HepG2 (cell line): ENCODE measurements around the gene RNF175. TPM values are rescaled to one million over a fixed set of nuclear protein-coding genes. Genes with fewer than 3 reads are reported as not detected.

Source experiments
- ATAC-seq: fragments of 200-7000 bp; cut with Tn5 transposase; 3 replicates; pipeline ENCODE4 v1.9.1; 2020; ENCODE audit warnings: mild to moderate bottlenecking, moderate library complexity
- BruUV-seq: library from RNA; stranded (reverse); fragments of 400-500 nt; replicated peaks from 2 replicates; lab custom pipeline; 2021; lab: Mats Ljungman, UMichigan
- CTCF ChIA-PET: fragments of 300-600 bp; formaldehyde crosslinking; extraction: SDS; loops from one replicate; lab custom pipeline; 2021; ENCODE audit warnings: low total read pairs, inconsistent platforms, low intra/inter-chr PET ratio; lab: Yijun Ruan, JAX
- POLR2A ChIA-PET: fragments of 350-600 bp; sonication (Branson Sonifier 250); formaldehyde crosslinking; loops from one replicate; lab custom pipeline; 2020; ENCODE audit warnings: antibody characterized with exemption, inconsistent platforms; lab: Yijun Ruan, JAX
- DNase-seq: peaks from one replicate; pipeline ENCODE4 v3.0.0-alpha.2; 2015; ENCODE audit warnings: low spot score
- FAIRE-seq: peaks from 3 replicates; lab custom pipeline; 2011; peaks lifted over from hg19 to GRCh38; lab: Jason Lieb, UNC
- H2AFZ ChIP-seq: one replicate; pipeline ENCODE4 v1.6.1; 2011; ENCODE audit warnings: low read length, inconsistent platforms
- H3K27ac ChIP-seq: fragments of 300-600 bp; 3 replicates; pipeline ENCODE4 v1.8.0; 2011; ENCODE audit warnings: mixed run types, mild to moderate bottlenecking, mixed read lengths, low read length, inconsistent platforms; ENCODE audit not compliant: insufficient read depth; ENCODE audit errors: extremely low read length
- H3K27me3 ChIP-seq, 2 experiments: fragments of 200-600 bp in 1 of 2; 2 replicates in 1 of 2; 3 replicates in 1 of 2; pipeline versions ENCODE4 v1.6.0 to v1.8.0; 2011; ENCODE audit warnings: low read length in 2 of 2, mild to moderate bottlenecking in 2 of 2, moderate library complexity in 2 of 2, inconsistent platforms in 1 of 2; ENCODE audit not compliant: insufficient read depth in 2 of 2, control insufficient read depth in 1 of 2
- H3K36me3 ChIP-seq, 2 experiments: fragments of 200-600 bp in 1 of 2; replicated peaks in 1 of 2; 2 replicates in 1 of 2; 3 replicates in 1 of 2; pipeline versions ENCODE4 v1.5.1 to v1.8.0; 2011; ENCODE audit warnings: low read length in 2 of 2, inconsistent platforms in 1 of 2; ENCODE audit not compliant: insufficient read depth in 2 of 2, control insufficient read depth in 1 of 2
- H3K4me1 ChIP-seq: 2 replicates; pipeline ENCODE4 v1.5.1; 2012; ENCODE audit warnings: low read length, inconsistent platforms; ENCODE audit not compliant: insufficient read depth
- H3K4me2 ChIP-seq: 2 replicates; pipeline ENCODE4 v1.6.0; 2011; ENCODE audit warnings: low read depth, low read length, inconsistent platforms
- H3K4me3 ChIP-seq, 3 experiments: fragments of 200-600 bp in 1 of 3; sonication (generic), shearing (Covaris generic) in 1 of 3; replicated peaks in 1 of 3; 2 replicates each; pipeline ENCODE4 v1.5.1; 2011 to 2016; ENCODE audit warnings: low read length in 3 of 3, inconsistent platforms in 2 of 3, low read depth in 2 of 3, mild to moderate bottlenecking in 2 of 3, control low read depth in 1 of 3, mixed read lengths in 1 of 3; ENCODE audit not compliant: insufficient read depth in 1 of 3
- H3K79me2 ChIP-seq: one replicate; pipeline ENCODE4 v1.6.1; 2011; ENCODE audit warnings: low read length, inconsistent platforms; ENCODE audit not compliant: insufficient read depth
- H3K9ac ChIP-seq: 2 replicates; pipeline ENCODE4 v1.6.0; 2011; ENCODE audit warnings: mild to moderate bottlenecking, low read depth, low read length, inconsistent platforms; ENCODE audit not compliant: insufficient read depth
- H3K9me3 ChIP-seq: 2 replicates; pipeline ENCODE4 v1.5.1; 2012; ENCODE audit warnings: mild to moderate bottlenecking, low read length
- H4K20me1 ChIP-seq: 2 replicates; pipeline ENCODE4 v1.6.0; 2011; ENCODE audit warnings: inconsistent platforms, mild to moderate bottlenecking, low read length, moderate library complexity; ENCODE audit not compliant: insufficient read depth
- FOXC1 ChIP-seq: sonication (generic); formaldehyde crosslinking; IDR thresholded peaks from 2 replicates; pipeline ENCODE4 v1.8.0; 2022; ENCODE audit warnings: mild to moderate bottlenecking, missing genetic modification reagents, borderline replicate concordance
- GABPB1 ChIP-seq: IDR thresholded peaks from 2 replicates; pipeline ENCODE4 v1.6.1; 2016; ENCODE audit warnings: mild to moderate bottlenecking, missing genetic modification reagents, moderate library complexity, missing compliant biosample characterization
- GATAD2A ChIP-seq: IDR thresholded peaks from 2 replicates; pipeline ENCODE4 v1.6.1; 2016
- GZF1 ChIP-seq: sonication (generic); formaldehyde crosslinking; IDR thresholded peaks from 2 replicates; pipeline ENCODE4 v1.5.1; 2020; ENCODE audit warnings: mild to moderate bottlenecking, missing genetic modification reagents
- HOXD1 ChIP-seq: sonication (generic); formaldehyde crosslinking; IDR thresholded peaks from 2 replicates; pipeline ENCODE4 v1.5.0; 2020; ENCODE audit warnings: missing genetic modification reagents
- NFE2L2 ChIP-seq: fragments of 150-350 bp; IDR thresholded peaks from 2 replicates; pipeline ENCODE4 v1.6.1; 2014; ENCODE audit warnings: low read length
- NR2F1 ChIP-seq, 2 experiments: fragments of 450-650 bp in 1 of 2; formaldehyde crosslinking in 1 of 2; IDR thresholded peaks; 2 replicates each; pipeline versions ENCODE4 v1.5.0 to v1.6.1; 2016 to 2020; ENCODE audit warnings: mild to moderate bottlenecking in 1 of 2, missing compliant biosample characterization in 1 of 2, missing genetic modification reagents in 1 of 2, moderate library complexity in 1 of 2
- SMAD9 ChIP-seq: sonication (generic); formaldehyde crosslinking; IDR thresholded peaks from 2 replicates; pipeline ENCODE4 v1.5.1; 2020; ENCODE audit warnings: mild to moderate bottlenecking, missing genetic modification reagents
- YY1 ChIP-seq: IDR thresholded peaks from 2 replicates; pipeline ENCODE4 v1.6.1; 2011; ENCODE audit warnings: low read length, low read depth, moderate library complexity, mild to moderate bottlenecking; ENCODE audit not compliant: insufficient read depth, insufficient replicate concordance
- ZNF24 ChIP-seq: fragments of 450-650 bp; IDR thresholded peaks from 2 replicates; pipeline ENCODE4 v1.6.1; 2017; ENCODE audit warnings: antibody characterized with exemption, mild to moderate bottlenecking
- ZNF33A ChIP-seq: sonication (generic); formaldehyde crosslinking; IDR thresholded peaks from 2 replicates; pipeline ENCODE4 v1.5.1; 2020; ENCODE audit warnings: missing genetic modification reagents, mild to moderate bottlenecking, moderate library complexity, borderline replicate concordance
- ZNF431 ChIP-seq: sonication (generic); formaldehyde crosslinking; IDR thresholded peaks from 2 replicates; pipeline ENCODE4 v1.9.0; 2022; ENCODE audit warnings: missing genetic modification reagents, low read depth, mild to moderate bottlenecking, borderline replicate concordance
- WGBS: methylation state at CpG from one replicate; pipeline ENCODE4 v1.1.6; 2017; ENCODE audit warnings: low lambda C conversion rate; 5-methylcytosine and 5-hydroxymethylcytosine counted together
- in situ Hi-C: cut with HindIII; loops from 2 replicates; pipeline ENCODE4 v1.10.0; 2017; ENCODE audit warnings: low pct_unique_long_range_greater_than_20kb; ENCODE audit not compliant: extremely low pct_ligation_motif_present
- intact Hi-C: fragments of 100-400 bp; cut with micrococcal nuclease; formaldehyde crosslinking; loops from one replicate; pipeline ENCODE4 v1.10.0; 2022; ENCODE audit not compliant: unreplicated experiment
- polyA plus RNA-seq, 8 experiments: library from polyadenylated mRNA; depleted of rRNA in 3 of 8; stranded (reverse) in 7 of 8; unstranded in 1 of 8; fragments of >200 nt; fragmentation: Illumina TruSeq in 4 of 8; extraction: Trizol in 4 of 8; gene quantifications; 2 replicates each; pipeline versions ENCODE4 v1.2.1 to v1.2.3, GENCODE V29; 2011 to 2016; ENCODE audit warnings: low read depth in 4 of 8, missing spikeins in 1 of 8, mixed read lengths in 1 of 8; ENCODE audit not compliant: insufficient read depth in 1 of 8
- total RNA-seq, 5 experiments: library from RNA; depleted of rRNA; stranded (reverse); fragments of >200 nt; fragmentation: Illumina TruSeq; extraction: Trizol; gene quantifications; 2 replicates each; pipeline ENCODE4 v1.2.3, GENCODE V29; 2016; ENCODE audit warnings: low read depth in 1 of 5
- TF ChIP-seq, protein P1 (sequence below): sonication (generic); formaldehyde crosslinking; IDR thresholded peaks from 2 replicates; pipeline ENCODE4 v1.4.0; 2020; ENCODE audit warnings: missing genetic modification reagents
- TF ChIP-seq, protein P2 (sequence below): sonication (generic); formaldehyde crosslinking; IDR thresholded peaks from 2 replicates; pipeline ENCODE4 v1.5.0; 2020; ENCODE audit warnings: missing genetic modification reagents

Gene RNF175
- total and polyA plus RNA-seq, 2 of the 13 experiments (the other 11 are each of a cell fraction or from before 2014, with no cell fraction given): not detected

DNA sequence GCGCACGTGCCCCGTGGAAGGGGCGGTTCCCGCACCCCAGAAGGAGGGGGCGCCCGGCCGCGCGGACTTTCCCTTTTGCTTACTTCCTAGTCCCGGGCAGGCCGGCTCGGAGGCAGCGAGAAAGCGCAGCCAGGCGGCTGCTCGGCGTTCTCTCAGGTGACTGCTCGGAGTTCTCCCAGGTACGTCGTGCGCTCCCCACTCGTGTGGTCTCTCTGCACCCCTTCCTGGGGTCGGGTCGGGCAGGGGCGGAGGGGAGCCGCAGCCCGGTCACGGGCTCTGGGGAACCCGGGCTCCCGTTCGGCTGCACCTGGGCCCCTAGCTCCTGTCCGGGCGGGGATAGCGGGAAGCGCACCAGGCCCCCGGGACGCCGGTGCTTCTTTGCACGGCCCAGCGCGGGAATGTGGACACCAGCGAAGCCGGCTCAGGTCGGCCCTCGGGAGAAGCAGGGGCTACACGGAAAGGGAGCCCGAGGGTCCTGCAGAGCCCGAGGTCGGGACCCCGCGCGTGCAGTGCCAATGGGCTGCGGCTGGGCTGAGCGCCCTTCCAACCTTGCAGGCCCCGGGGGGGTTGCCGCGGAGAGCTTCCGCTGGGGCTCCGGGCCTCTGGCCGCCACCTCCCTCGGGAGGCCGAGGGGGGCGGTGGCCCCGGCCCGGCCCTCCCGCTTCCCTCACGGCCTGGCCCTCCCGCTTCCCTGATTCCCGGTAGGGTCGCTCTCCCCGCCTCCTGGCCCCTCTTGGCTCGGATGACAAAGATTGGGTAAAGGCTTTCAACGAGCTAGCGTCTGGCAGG, 75.4 kb downstream of the RNF175 start, which contains the start of gene TLR2:
Gene TLR2 (plus strand): TSS at position 99 of the 789 bp plus-strand sequence. CDS start 18,628 bp downstream, outside the sequence.
- in situ Hi-C loops (no loop called here), intact Hi-C loops (no loop called here)
- ChIA-PET POLR2A (no interaction called here), CTCF (no interaction called here)
- Histone ChIP-seq H3K9me3 (peaks cover 19% of the 10 kb centered on the region), H3K27ac (no peak within 1 kb of the TSS), H3K4me2 (peak within 1 kb of the TSS; percentile 52), H2AFZ (no peak within 1 kb of the TSS), H3K79me2 (no peaks in the 10 kb centered on the region), H3K36me3 (no peaks in the 10 kb centered on the region), H3K4me3 (peak within 1 kb of the TSS in 1 of 3 experiments; percentile 55; a peak in 1 of 6 replicates), H3K9ac (no peak within 1 kb of the TSS), H3K27me3 (peaks cover 0 to 2% of the 10 kb centered on the region in 2 experiments; a peak in 1 of 5 replicates), H3K4me1 (no peaks in the 10 kb centered on the region), H4K20me1 (no peaks in the 10 kb centered on the region)
- WGBS: 22% methylated on average over 17 of the region's 75 CpGs
- FAIRE-seq: no peak
- BruUV-seq: no TSS peak
- peak; percentile 69 for ATAC-seq
- no peak for TF ChIP-seq NR2F1 (CRISPR knock-in tag; IDR thresholded peaks at IDR 0.05)
- TF ChIP-seq ZNF24: no peak
- TF ChIP-seq GABPB1: peak; percentile 24; the same call in 1 of the 2 replicates
- no peak for DNase-seq

DNA sequence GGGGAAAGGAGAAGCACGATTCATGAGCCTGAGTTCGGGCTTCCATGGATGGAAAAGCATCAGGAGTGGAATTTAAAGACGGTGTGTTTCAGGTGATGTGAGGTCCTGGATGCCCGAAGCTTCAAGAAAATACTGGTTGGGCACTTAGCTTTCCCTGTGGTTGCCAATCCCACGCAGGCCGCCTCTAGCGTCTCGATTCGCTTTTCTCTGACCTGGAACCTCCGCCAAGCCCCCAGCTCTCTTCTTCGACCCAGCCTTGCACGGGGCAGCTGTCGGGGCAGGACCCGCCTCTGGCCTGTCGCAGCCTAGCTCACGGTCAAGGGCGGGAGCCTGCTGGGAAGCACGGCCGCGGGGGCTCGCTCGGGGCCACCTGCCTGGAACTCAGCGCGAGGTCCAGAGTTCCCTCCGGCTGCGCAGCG, 76.1 kb downstream of the RNF175 start:
- no peak overlapping the region for H3K4me3 ChIP-seq
- no peak overlapping the region for H3K4me2 ChIP-seq
- H3K27ac ChIP-seq: no peak overlapping the region
- no peak overlapping the region for H2AFZ ChIP-seq
- ChIA-PET POLR2A (no interaction called here), CTCF (no interaction called here)
- H4K20me1 ChIP-seq: no peaks in the 10 kb centered on the region
- ATAC-seq (no peak; the same call in 2 of the 3 replicates), DNase-seq (no peak), FAIRE-seq (no peak)
- H3K79me2 ChIP-seq: no peaks in the 10 kb centered on the region
- BruUV-seq: no TSS peak
- no peaks in the 10 kb centered on the region for H3K4me1 ChIP-seq
- no peaks in the 10 kb centered on the region for H3K36me3 ChIP-seq
- WGBS: 86% methylated on average over 16 of the region's 27 CpGs
- peaks cover 0 to 2% of the 10 kb centered on the region in 2 experiments; a peak in 1 of 5 replicates for H3K27me3 ChIP-seq
- H3K9me3 ChIP-seq: peaks cover 14% of the 10 kb centered on the region
- TF ChIP-seq ZNF33A (CRISPR knock-in tag): no peak
- TF ChIP-seq GZF1 (CRISPR knock-in tag): no peak
- TF ChIP-seq, protein P1, sequence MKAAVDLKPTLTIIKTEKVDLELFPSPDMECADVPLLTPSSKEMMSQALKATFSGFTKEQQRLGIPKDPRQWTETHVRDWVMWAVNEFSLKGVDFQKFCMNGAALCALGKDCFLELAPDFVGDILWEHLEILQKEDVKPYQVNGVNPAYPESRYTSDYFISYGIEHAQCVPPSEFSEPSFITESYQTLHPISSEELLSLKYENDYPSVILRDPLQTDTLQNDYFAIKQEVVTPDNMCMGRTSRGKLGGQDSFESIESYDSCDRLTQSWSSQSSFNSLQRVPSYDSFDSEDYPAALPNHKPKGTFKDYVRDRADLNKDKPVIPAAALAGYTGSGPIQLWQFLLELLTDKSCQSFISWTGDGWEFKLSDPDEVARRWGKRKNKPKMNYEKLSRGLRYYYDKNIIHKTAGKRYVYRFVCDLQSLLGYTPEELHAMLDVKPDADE (CRISPR knock-in tag): no peak
- no peak for TF ChIP-seq GATAD2A (CRISPR knock-in tag)
- TF ChIP-seq, protein P2, sequence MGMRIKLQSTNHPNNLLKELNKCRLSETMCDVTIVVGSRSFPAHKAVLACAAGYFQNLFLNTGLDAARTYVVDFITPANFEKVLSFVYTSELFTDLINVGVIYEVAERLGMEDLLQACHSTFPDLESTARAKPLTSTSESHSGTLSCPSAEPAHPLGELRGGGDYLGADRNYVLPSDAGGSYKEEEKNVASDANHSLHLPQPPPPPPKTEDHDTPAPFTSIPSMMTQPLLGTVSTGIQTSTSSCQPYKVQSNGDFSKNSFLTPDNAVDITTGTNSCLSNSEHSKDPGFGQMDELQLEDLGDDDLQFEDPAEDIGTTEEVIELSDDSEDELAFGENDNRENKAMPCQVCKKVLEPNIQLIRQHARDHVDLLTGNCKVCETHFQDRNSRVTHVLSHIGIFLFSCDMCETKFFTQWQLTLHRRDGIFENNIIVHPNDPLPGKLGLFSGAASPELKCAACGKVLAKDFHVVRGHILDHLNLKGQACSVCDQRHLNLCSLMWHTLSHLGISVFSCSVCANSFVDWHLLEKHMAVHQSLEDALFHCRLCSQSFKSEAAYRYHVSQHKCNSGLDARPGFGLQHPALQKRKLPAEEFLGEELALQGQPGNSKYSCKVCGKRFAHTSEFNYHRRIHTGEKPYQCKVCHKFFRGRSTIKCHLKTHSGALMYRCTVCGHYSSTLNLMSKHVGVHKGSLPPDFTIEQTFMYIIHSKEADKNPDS (CRISPR knock-in tag): no peak
- no peak for TF ChIP-seq HOXD1
- TF ChIP-seq YY1: no peak
- TF ChIP-seq FOXC1: no peak
- TF ChIP-seq ZNF431: no peak
- no peak for TF ChIP-seq SMAD9 (CRISPR knock-in tag)
- no peak for TF ChIP-seq NFE2L2
- H3K9ac ChIP-seq: no peak overlapping the region
- intact Hi-C loops (no loop called here), in situ Hi-C loops (no loop called here)
